Measurements from ENCODE around the gene ZNF467. TPM values are rescaled to one million over a fixed set of nuclear protein-coding genes. Genes with fewer than 3 reads are reported as not detected.

Gene ZNF467
- total RNA-seq, 4 donors from 2014 or later, result 4.2 to 15.4 (median 9.3) TPM

DNA sequence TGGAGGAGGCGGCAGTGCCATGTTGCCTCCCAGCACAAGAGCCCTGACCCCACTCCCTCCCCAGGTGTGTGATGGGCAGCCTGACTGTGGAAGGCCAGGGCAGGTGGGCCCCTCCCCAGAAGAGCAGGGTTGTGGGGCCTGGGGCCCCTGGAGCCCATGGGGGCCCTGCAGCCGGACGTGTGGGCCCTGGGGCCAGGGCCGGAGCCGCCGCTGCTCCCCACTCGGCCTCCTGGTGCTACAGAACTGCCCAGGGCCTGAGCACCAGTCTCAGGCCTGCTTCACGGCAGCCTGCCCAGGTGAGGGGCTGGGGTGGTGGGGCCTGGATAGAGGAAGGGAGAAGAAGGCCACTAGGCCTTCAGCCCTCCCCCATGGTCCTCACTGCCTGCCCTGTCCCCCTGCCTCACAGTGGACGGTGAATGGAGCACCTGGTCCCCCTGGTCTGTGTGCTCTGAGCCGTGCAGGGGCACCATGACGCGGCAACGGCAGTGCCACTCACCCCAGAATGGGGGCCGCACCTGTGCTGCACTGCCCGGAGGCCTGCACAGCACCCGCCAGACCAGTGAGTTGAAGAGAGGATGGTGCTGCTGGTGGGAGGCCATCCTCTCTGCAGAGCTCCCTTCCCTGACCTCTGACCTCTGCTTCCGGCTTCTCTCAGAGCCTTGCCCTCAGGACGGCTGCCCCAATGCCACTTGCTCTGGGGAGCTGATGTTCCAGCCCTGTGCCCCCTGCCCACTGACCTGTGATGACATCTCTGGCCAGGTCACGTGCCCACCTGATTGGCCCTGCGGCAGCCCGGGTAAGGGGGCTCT, 18.2 kb upstream of the ZNF467 start:
- no peak for ATAC-seq
- Histone ChIP-seq H3K4me3 (no peak overlapping the region), H3K27ac (no peak overlapping the region), H3K36me3 (no peaks in the 10 kb centered on the region), H3K4me1 (peaks cover 0 to 20% (median 0%) of the 10 kb centered on the region in 3 donors), H3K27me3 (peaks cover 55% of the 10 kb centered on the region), H3K9me3 (no peaks in the 10 kb centered on the region)
- TF ChIP-seq POLR2A (IDR thresholded peaks at IDR 0.05), result no peak
- WGBS, 2 donors (ENCODE audit: low coverage in 1 of 2), result 80% methylated on average over 1 of the region's 21 CpGs; no CpG with 5 or more reads in 1 of the 2 donors

DNA sequence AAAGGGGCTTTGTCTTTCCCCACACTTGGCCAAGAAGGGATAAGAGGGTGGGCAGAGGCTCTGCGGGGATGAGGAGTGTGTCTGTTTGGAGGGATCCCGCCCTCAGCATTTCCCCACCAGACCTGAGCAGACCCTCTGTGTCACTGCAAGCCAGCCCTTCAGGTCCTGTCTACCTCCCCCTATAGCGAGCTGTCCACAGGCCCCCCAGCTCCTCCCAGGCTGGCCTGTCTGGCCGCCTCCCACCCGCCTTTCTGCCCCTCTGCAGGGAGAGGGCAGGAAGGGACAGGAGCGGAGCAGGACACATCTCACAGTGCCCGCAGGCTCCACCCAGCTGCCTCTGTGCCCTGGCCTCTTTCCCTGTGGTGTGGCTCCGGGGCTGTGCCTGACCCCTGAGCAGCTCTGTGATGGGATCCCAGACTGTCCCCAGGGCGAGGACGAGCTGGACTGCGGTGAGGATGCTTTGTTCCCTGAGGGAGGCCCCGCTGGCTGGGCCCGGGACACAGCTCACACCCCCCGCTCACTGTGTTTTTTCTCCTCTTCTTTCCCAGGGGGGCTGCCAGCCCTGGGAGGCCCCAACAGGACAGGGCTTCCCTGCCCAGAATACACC, 17.5 kb upstream of the ZNF467 start:
- H3K36me3 ChIP-seq, result no peaks in the 10 kb centered on the region
- no peak overlapping the region for H3K4me3 ChIP-seq
- no peaks in the 10 kb centered on the region for H3K9me3 ChIP-seq
- no peak for ATAC-seq
- no peak overlapping the region for H3K27ac ChIP-seq
- H3K27me3 ChIP-seq, result peaks cover 55% of the 10 kb centered on the region
- 84% methylated on average over 5 of the region's 14 CpGs; no CpG with 5 or more reads in 1 of the 2 donors for WGBS, 2 donors (ENCODE audit: low coverage in 1 of 2)
- TF ChIP-seq, protein P1, sequence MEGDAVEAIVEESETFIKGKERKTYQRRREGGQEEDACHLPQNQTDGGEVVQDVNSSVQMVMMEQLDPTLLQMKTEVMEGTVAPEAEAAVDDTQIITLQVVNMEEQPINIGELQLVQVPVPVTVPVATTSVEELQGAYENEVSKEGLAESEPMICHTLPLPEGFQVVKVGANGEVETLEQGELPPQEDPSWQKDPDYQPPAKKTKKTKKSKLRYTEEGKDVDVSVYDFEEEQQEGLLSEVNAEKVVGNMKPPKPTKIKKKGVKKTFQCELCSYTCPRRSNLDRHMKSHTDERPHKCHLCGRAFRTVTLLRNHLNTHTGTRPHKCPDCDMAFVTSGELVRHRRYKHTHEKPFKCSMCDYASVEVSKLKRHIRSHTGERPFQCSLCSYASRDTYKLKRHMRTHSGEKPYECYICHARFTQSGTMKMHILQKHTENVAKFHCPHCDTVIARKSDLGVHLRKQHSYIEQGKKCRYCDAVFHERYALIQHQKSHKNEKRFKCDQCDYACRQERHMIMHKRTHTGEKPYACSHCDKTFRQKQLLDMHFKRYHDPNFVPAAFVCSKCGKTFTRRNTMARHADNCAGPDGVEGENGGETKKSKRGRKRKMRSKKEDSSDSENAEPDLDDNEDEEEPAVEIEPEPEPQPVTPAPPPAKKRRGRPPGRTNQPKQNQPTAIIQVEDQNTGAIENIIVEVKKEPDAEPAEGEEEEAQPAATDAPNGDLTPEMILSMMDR (IDR thresholded peaks at IDR 0.05), result no peak
- TF ChIP-seq POLR2AphosphoS5 (IDR thresholded peaks at IDR 0.05) (no peak), EP300 (IDR thresholded peaks at IDR 0.05) (no peak), POLR2A (IDR thresholded peaks at IDR 0.05) (no peak)
- H3K4me1 ChIP-seq, result peaks cover 0 to 20% (median 0%) of the 10 kb centered on the region in 3 donors

DNA sequence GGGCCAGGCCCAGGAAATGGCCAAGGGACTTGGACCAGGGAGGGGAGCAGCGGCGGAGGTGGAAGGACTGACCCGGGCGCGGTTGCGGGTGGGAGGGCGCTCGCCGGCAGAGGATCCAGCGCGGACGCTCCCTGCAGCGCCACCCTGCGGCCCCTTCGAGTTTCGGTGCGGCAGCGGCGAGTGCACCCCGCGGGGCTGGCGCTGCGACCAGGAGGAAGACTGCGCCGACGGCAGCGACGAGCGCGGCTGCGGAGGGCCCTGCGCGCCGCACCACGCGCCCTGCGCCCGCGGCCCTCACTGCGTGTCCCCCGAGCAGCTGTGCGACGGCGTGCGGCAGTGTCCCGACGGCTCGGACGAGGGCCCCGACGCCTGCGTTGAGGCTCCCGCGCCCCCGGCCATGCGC, 16.8 kb upstream of the ZNF467 start:
- Histone ChIP-seq H3K4me3 (peak overlapping the region in 1 of 2 donors; percentile 10), H3K36me3 (no peaks in the 10 kb centered on the region), H3K27me3 (peaks cover 55% of the 10 kb centered on the region), H3K27ac (no peak overlapping the region), H3K4me1 (peaks cover 0 to 20% (median 0%) of the 10 kb centered on the region in 3 donors), H3K9me3 (no peaks in the 10 kb centered on the region)
- no peak for TF ChIP-seq POLR2A (IDR thresholded peaks at IDR 0.05)
- TF ChIP-seq, protein P1 (IDR thresholded peaks at IDR 0.05), result peak in 3 of 4 experiments; percentile 27 to 61 (median 46)
- WGBS, 2 donors (ENCODE audit: low coverage in 1 of 2), result 0% methylated on average over 1 of the region's 56 CpGs; no CpG with 5 or more reads in 1 of the 2 donors
- no peak for ATAC-seq

DNA sequence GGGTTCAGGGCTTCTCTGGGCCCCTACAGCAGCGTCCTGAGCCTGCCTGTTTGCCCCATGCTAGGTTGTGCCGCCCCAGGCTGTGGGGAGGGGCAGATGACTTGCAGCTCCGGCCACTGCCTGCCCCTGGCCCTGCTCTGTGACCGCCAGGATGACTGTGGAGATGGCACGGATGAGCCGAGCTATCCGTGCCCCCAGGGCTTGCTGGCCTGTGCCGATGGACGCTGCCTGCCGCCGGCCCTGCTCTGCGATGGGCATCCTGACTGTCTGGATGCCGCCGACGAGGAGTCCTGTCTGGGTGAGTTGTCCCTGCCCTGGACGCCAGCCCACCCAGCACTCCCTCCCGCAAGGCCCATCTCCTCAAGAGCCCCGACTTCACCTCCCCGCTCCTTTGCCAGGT, 15.7 kb upstream of the ZNF467 start:
- WGBS, 2 donors (ENCODE audit: low coverage in 1 of 2), result no CpG with 5 or more reads among the region's 19 CpGs
- H3K4me1 ChIP-seq, result peaks cover 0 to 20% (median 0%) of the 10 kb centered on the region in 3 donors
- H3K9me3 ChIP-seq, result no peaks in the 10 kb centered on the region
- TF ChIP-seq EP300 (IDR thresholded peaks at IDR 0.05), result no peak
- TF ChIP-seq POLR2A (IDR thresholded peaks at IDR 0.05), result no peak
- no peak for TF ChIP-seq POLR2AphosphoS5 (IDR thresholded peaks at IDR 0.05)
- TF ChIP-seq, protein P1 (IDR thresholded peaks at IDR 0.05), result no peak
- no peaks in the 10 kb centered on the region for H3K36me3 ChIP-seq
- no peak overlapping the region for H3K27ac ChIP-seq
- no peak for ATAC-seq
- H3K4me3 ChIP-seq, result no peak overlapping the region
- peaks cover 55% of the 10 kb centered on the region for H3K27me3 ChIP-seq

DNA sequence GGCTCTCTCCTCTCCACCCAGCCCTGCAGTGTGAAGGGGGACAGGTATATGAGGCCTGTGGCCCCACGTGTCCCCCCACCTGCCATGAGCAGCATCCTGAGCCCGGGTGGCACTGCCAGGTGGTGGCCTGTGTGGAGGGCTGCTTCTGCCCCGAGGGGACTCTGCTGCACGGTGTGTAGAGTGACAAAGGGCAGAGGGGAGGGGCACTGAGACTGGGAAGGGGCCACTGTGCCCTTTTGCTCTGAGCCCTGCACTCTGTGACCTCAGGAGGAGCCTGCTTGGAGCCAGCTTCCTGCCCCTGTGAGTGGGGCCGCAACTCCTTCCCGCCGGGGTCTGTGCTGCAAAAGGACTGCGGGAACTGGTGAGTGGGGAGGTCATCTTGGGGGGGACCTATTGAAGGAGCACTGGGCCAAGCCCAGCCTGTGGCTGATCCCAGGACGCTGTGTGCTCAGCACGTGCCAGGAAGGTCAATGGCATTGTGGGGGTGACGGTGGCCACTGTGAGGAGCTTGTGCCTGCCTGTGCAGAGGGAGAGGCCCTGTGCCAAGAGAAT, 15.0 kb upstream of the ZNF467 start:
- TF ChIP-seq POLR2AphosphoS5 (IDR thresholded peaks at IDR 0.05) (no peak), EP300 (IDR thresholded peaks at IDR 0.05) (no peak), POLR2A (IDR thresholded peaks at IDR 0.05) (no peak)
- TF ChIP-seq, protein P1 (IDR thresholded peaks at IDR 0.05), result no peak
- no peak for ATAC-seq
- Histone ChIP-seq H3K9me3 (no peaks in the 10 kb centered on the region), H3K36me3 (no peaks in the 10 kb centered on the region), H3K27ac (no peak overlapping the region), H3K27me3 (peaks cover 62% of the 10 kb centered on the region), H3K4me1 (peaks cover 0 to 20% (median 0%) of the 10 kb centered on the region in 3 donors), H3K4me3 (no peak overlapping the region)
- WGBS, 2 donors (ENCODE audit: low coverage in 1 of 2), result no CpG with 5 or more reads among the region's 11 CpGs
